Measurements from ENCODE around the gene MC2R.

- TF ChIP-seq POLR2AphosphoS5 (IDR thresholded peaks at IDR 0.05) (no peak), CTCF (IDR thresholded peaks at IDR 0.05) (no peak), POLR2A (IDR thresholded peaks at IDR 0.05) (no peak)
Observed at GRCh38 chr18:13915391-13915790, at the start of gene MC2R.

All from prostate gland (tissue), 2 donors.